Skeletal muscle cell (primary cell): Measurements from ENCODE around the gene C1orf116.

Source experiments
- DNase-seq: peaks from one replicate; pipeline ENCODE4 v3.0.0-alpha.2; 2010; ENCODE audit warnings: low read depth
- H3K4me3 ChIP-seq: 2 replicates; pipeline ENCODE4 v1.5.1; 2011; ENCODE audit warnings: low read depth, mild to moderate bottlenecking, control low read depth, low read length, moderate library complexity

C1orf116 gene

GRCh38 chr1:207022996-207023679 is 9.4 kb downstream of the C1orf116 start:
- DNase-seq: no peak

GRCh38 chr1:207021876-207022596 is 10.5 kb downstream of the C1orf116 start:
- no peak overlapping the region for H3K4me3 ChIP-seq
- no peak for DNase-seq

More at GRCh38 chr1:207022996-207023679, 9.4 kb downstream of the C1orf116 start:
- no peak overlapping the region for H3K4me3 ChIP-seq

- H3K4me3 ChIP-seq: no peak overlapping the region
- no peak for DNase-seq
Measured at GRCh38 chr1:207021139-207021861, 11.3 kb downstream of the C1orf116 start.

- H3K4me3 ChIP-seq: no peak overlapping the region
- DNase-seq: no peak
Measured at GRCh38 chr1:207020709-207021107, 11.8 kb downstream of the C1orf116 start.

GRCh38 chr1:207020065-207020708 is 12.4 kb downstream of the C1orf116 start:
- no peak overlapping the region for H3K4me3 ChIP-seq
- no peak for DNase-seq

DNA sequence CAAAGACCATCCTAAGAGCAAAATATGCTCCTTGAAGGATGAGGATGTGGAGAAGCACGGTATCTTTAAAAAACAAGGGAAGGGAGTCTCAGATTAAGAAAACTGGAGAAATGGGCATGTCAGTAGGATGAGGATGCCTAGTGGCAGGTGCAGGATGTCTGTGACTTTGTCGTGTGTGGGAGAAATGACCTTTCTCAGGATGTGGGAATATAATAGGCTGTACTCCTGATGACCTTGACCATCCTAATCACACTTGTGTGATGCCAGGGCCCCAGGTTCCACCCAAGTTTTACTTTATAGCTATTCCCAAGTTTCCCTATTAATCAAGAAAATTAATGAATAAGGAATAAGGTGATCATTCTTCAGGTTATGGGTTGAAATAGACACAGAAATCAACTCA is 12.9 kb downstream of the C1orf116 start:
- H3K4me3 ChIP-seq: no peak overlapping the region
- DNase-seq: no peak

DNA sequence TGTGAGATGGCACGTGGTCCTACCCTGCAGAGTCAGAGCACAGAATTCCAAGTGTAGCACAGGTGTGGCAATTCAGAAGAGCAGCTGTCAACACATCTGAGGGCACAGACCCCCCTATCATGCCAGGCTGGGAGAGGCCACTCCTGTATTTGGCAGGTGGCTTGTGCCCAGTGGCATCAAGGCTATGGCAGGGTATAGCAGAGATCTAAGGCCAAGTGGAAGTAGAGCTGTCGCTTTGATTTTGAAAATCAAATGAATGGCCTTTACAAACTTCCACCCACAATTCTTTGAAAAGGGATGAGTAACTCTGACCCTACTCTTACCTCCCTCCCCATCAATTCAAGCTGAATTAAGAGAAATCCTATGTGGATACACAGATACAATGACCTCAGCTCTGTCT is 13.4 kb downstream of the C1orf116 start:
- DNase-seq: no peak
- H3K4me3 ChIP-seq: no peak overlapping the region

DNA sequence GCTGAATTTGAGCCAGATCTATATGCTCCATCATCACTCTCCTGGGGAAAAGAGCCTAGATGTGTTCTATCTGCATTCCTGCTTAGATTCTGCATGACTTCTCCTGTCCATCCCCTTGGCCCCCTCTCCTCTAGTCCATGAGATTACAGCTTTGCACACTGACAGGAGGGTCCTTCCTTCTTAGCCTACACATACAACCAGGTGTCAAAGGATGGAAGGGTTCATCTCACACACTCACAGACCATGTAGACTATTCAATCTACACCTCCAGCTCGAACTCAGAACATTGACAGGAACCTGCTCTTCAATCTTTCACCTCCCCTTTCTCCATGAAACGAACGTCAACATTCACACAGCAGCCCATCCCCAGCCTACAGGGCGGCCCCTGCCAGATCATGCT is 13.8 kb downstream of the C1orf116 start:
- no peak for DNase-seq
- H3K4me3 ChIP-seq: no peak overlapping the region

GRCh38 chr1:207017615-207018559 is 14.7 kb downstream of the C1orf116 start:
- DNase-seq: no peak
- no peak overlapping the region for H3K4me3 ChIP-seq

GRCh38 chr1:207015791-207016190 is 16.8 kb downstream of the C1orf116 start:
- no peak overlapping the region for H3K4me3 ChIP-seq
- DNase-seq: no peak

- no peak overlapping the region for H3K4me3 ChIP-seq
- DNase-seq: no peak
Measured at GRCh38 chr1:207014728-207015127, 17.8 kb downstream of the C1orf116 start.

DNA sequence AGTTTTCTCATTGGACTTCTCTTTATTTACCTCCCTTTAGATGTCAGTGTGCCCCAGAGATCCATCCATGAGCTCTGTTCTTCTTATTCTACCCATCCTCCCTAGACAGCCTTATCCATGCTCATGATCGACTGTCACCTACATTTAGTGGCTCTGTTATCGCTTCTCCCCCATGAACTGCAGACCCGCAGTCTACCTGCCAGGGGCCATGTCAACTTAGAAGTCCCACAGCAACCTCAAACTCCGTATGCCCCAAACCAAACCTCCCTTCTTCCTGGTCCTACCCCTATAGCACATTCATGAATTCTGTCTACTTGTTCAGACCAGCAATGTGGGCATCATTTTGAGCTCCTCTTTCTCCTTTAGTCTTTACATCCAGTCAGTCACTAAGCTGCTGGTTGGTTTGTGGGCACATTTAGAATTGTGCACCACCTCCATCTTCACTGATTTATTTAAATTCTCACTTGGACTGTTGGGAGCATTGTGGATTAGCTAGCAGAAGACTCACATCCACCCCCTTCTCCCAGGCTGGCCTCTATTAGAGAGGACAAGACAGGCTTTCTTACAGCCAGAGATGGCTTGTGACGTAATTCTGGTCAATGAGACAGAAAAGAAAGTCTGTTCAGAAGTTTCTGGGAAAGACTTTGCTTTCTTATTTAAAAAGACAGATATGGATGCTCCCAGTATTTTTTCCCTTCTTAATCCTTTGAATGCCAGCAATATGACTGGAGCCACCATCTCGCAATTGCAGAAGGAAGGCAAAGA is 19.1 kb downstream of the C1orf116 start:
- no peak for DNase-seq
- no peak overlapping the region for H3K4me3 ChIP-seq

GRCh38 chr1:207010726-207011125 is 21.8 kb downstream of the C1orf116 start:
- no peak for DNase-seq
- no peak overlapping the region for H3K4me3 ChIP-seq

GRCh38 chr1:207009945-207010344 is 22.6 kb downstream of the C1orf116 start:
- DNase-seq: no peak
- no peak overlapping the region for H3K4me3 ChIP-seq

- DNase-seq: no peak
- no peak overlapping the region for H3K4me3 ChIP-seq
Measured at GRCh38 chr1:207009182-207009850, 23.2 kb downstream of the C1orf116 start.

- H3K4me3 ChIP-seq: no peak overlapping the region
- DNase-seq: peak; percentile 53
Measured at GRCh38 chr1:207007352-207008033, 25.1 kb downstream of the C1orf116 start.

- no peak for DNase-seq
- H3K4me3 ChIP-seq: no peak overlapping the region
Measured at GRCh38 chr1:207006914-207007313, 25.6 kb downstream of the C1orf116 start.
